H9 (cell line): Measurements from ENCODE around the gene RAB3A. TPM values are rescaled to one million over a fixed set of nuclear protein-coding genes. Genes with fewer than 3 reads are reported as not detected.

ENCODE experiments used
- DNase-seq: peaks from one replicate; pipeline ENCODE4 v3.0.0-alpha.2; 2017
- H2AFZ ChIP-seq: one replicate; pipeline ENCODE4 v1.6.1; 2013; ENCODE audit warnings: mild to moderate bottlenecking, low read length, control low read depth, moderate library complexity
- H2AK5ac ChIP-seq: 2 replicates; pipeline ENCODE4 v1.6.1; 2013; ENCODE audit warnings: low read length, control low read depth, mixed read lengths; ENCODE audit not compliant: insufficient read length
- H2BK120ac ChIP-seq: one replicate; pipeline ENCODE4 v1.6.1; 2013; ENCODE audit warnings: low read depth, mild to moderate bottlenecking, low read length, control low read depth, inconsistent platforms; ENCODE audit not compliant: poor library complexity, severe bottlenecking
- H2BK12ac ChIP-seq: 2 replicates; pipeline ENCODE4 v1.6.1; 2013; ENCODE audit warnings: low read length, control low read depth, mixed read lengths, low read depth; ENCODE audit not compliant: insufficient read length
- H2BK15ac ChIP-seq: 2 replicates; pipeline ENCODE4 v1.6.1; 2013; ENCODE audit warnings: low read depth, low read length, control low read depth
- H2BK20ac ChIP-seq: one replicate; pipeline ENCODE4 v1.6.1; 2013; ENCODE audit warnings: low read depth, mild to moderate bottlenecking, low read length, control low read depth, inconsistent platforms; ENCODE audit not compliant: poor library complexity, severe bottlenecking
- H2BK5ac ChIP-seq: 2 replicates; pipeline ENCODE4 v1.6.1; 2013; ENCODE audit warnings: low read length, control low read depth, mixed read lengths; ENCODE audit not compliant: insufficient read length
- H3K14ac ChIP-seq: 2 replicates; pipeline ENCODE4 v1.6.1; 2013; ENCODE audit warnings: low read length, control low read depth; ENCODE audit not compliant: insufficient read depth
- H3K18ac ChIP-seq: 2 replicates; pipeline ENCODE4 v1.6.1; 2013; ENCODE audit warnings: low read depth, mild to moderate bottlenecking, mixed read lengths, low read length, control low read depth; ENCODE audit not compliant: insufficient read length
- H3K23ac ChIP-seq: 2 replicates; pipeline ENCODE4 v1.6.1; 2013; ENCODE audit warnings: low read length, control low read depth, mixed read lengths, low read depth; ENCODE audit not compliant: insufficient read length
- H3K23me2 ChIP-seq: 2 replicates; pipeline ENCODE4 v1.6.1; 2013; ENCODE audit warnings: low read depth, mild to moderate bottlenecking, mixed read lengths, low read length, control low read depth; ENCODE audit not compliant: insufficient read length, poor library complexity, severe bottlenecking
- H3K27ac ChIP-seq: 2 replicates; pipeline ENCODE4 v1.5.1; 2013; ENCODE audit warnings: low read length, control low read depth, mixed read lengths, low read depth; ENCODE audit not compliant: insufficient read length
- H3K27me3 ChIP-seq: 2 replicates; pipeline ENCODE4 v1.6.1; 2013; ENCODE audit warnings: low read length, control low read depth, inconsistent platforms; ENCODE audit not compliant: insufficient read depth
- H3K4ac ChIP-seq: 2 replicates; pipeline ENCODE4 v1.6.1; 2013; ENCODE audit warnings: low read depth, mild to moderate bottlenecking, control low read depth, inconsistent platforms, low read length, moderate library complexity
- H3K4me1 ChIP-seq: 2 replicates; pipeline ENCODE4 v1.6.1; 2013; ENCODE audit warnings: low read length, control low read depth, inconsistent platforms; ENCODE audit not compliant: insufficient read depth
- H3K4me2 ChIP-seq: 2 replicates; pipeline ENCODE4 v1.6.1; 2013; ENCODE audit warnings: low read length, control low read depth, mixed read lengths; ENCODE audit not compliant: insufficient read length, insufficient read depth
- H3K56ac ChIP-seq: 2 replicates; pipeline ENCODE4 v1.6.1; 2013; ENCODE audit warnings: low read depth, mild to moderate bottlenecking, mixed read lengths, low read length, control low read depth; ENCODE audit not compliant: insufficient read length
- H3K79me1 ChIP-seq: 2 replicates; pipeline ENCODE4 v1.6.1; 2013; ENCODE audit warnings: low read depth, mild to moderate bottlenecking, moderate library complexity, low read length, control low read depth, inconsistent platforms; ENCODE audit not compliant: insufficient read depth, poor library complexity, severe bottlenecking
- H3K79me2 ChIP-seq: 2 replicates; pipeline ENCODE4 v1.6.1; 2013; ENCODE audit warnings: low read length, control low read depth, inconsistent platforms; ENCODE audit not compliant: insufficient read depth
- H3K9ac ChIP-seq: 2 replicates; pipeline ENCODE4 v1.6.1; 2013; ENCODE audit warnings: low read length, control low read depth, mixed read lengths; ENCODE audit not compliant: insufficient read length; ENCODE audit errors: extremely low read depth
- H3K9me3 ChIP-seq: one replicate; pipeline ENCODE4 v1.6.1; 2013; ENCODE audit warnings: low read depth, low read length, inconsistent platforms; ENCODE audit not compliant: control insufficient read depth
- H3T11ph ChIP-seq: one replicate; pipeline ENCODE4 v1.6.1; 2013; ENCODE audit warnings: mild to moderate bottlenecking, low read length, control low read depth, inconsistent platforms
- H4K20me1 ChIP-seq: one replicate; pipeline ENCODE4 v1.6.1; 2013; ENCODE audit not compliant: control insufficient read depth, insufficient read length, insufficient read depth
- H4K5ac ChIP-seq: 2 replicates; pipeline ENCODE4 v1.6.1; 2013; ENCODE audit warnings: low read depth, mild to moderate bottlenecking, mixed read lengths, low read length, control low read depth; ENCODE audit not compliant: insufficient read length
- H4K8ac ChIP-seq: replicated peaks from 2 replicates; pipeline ENCODE4 v1.6.1; 2013; ENCODE audit warnings: low read length, control low read depth, mixed read lengths, low read depth; ENCODE audit not compliant: insufficient read length
- H4K91ac ChIP-seq: 2 replicates; pipeline ENCODE4 v1.6.1; 2013; ENCODE audit warnings: low read depth, mild to moderate bottlenecking, moderate library complexity, mixed read lengths, low read length, control low read depth; ENCODE audit not compliant: insufficient read length
- H3K27ac Mint-ChIP-seq, 3 experiments: 2 replicates in 2 of 3; 3 replicates in 1 of 3; pipeline ENCODE4 v1.8.0; 2020 to 2021; ENCODE audit warnings: mixed read lengths in 3 of 3, mild to moderate bottlenecking in 1 of 3, moderate library complexity in 1 of 3
- H3K27me3 Mint-ChIP-seq: 2 replicates; pipeline ENCODE4 v1.8.0; 2021; ENCODE audit warnings: low read depth, mild to moderate bottlenecking, moderate library complexity, mixed read lengths
- H3K36me3 Mint-ChIP-seq, 3 experiments: 2 replicates in 2 of 3; 3 replicates in 1 of 3; pipeline ENCODE4 v1.8.0; 2020 to 2021; ENCODE audit warnings: low read depth in 3 of 3, mixed read lengths in 3 of 3; ENCODE audit not compliant: insufficient read depth in 1 of 3
- H3K4me1 Mint-ChIP-seq, 2 experiments: 2 replicates each; pipeline ENCODE4 v1.8.0; 2020; ENCODE audit warnings: mixed read lengths in 2 of 2
- H3K4me3 Mint-ChIP-seq, 2 experiments: 2 replicates in 1 of 2; 3 replicates in 1 of 2; pipeline ENCODE4 v1.8.0; 2020 to 2021; ENCODE audit warnings: mild to moderate bottlenecking in 2 of 2, mixed read lengths in 2 of 2, moderate library complexity in 1 of 2
- H3K9me3 Mint-ChIP-seq, 2 experiments: 2 replicates in 1 of 2; 3 replicates in 1 of 2; pipeline ENCODE4 v1.8.0; 2020; ENCODE audit warnings: mild to moderate bottlenecking in 2 of 2, mixed read lengths in 2 of 2, moderate library complexity in 1 of 2
- CTCF ChIP-seq: fragments of 200-600 bp; sonication (generic); conservative IDR thresholded peaks from 3 replicates; pipeline ENCODE4 v1.8.0; 2021; ENCODE audit warnings: antibody characterized with exemption, mild to moderate bottlenecking
- WGBS: extraction: QIAGEN DNeasy Blood & Tissue Kit; methylation state at CpG from one replicate; pipeline ENCODE4 v1.1.7; 2013; ENCODE audit warnings: missing lambda C conversion rate, low lambda C conversion rate, mixed read lengths; ENCODE audit not compliant: insufficient read length; ENCODE audit errors: extremely low coverage; 5-methylcytosine and 5-hydroxymethylcytosine counted together
- total RNA-seq: library from RNA; stranded (reverse); gene quantifications from 2 replicates; pipeline ENCODE4 v1.2.1, GENCODE V29; 2021

Gene RAB3A
- total RNA-seq, 1 experiment from 2014 or later: 6.8 TPM

GRCh38 chr19:18171605-18172327, 32.1 kb downstream of the RAB3A start:
- H3K27me3 Mint-ChIP-seq: peaks cover 17% of the 10 kb centered on the region
- no CpG with 5 or more reads among the region's 8 CpGs for WGBS
- Histone ChIP-seq H2BK20ac (no peak overlapping the region), H3K14ac (no peak overlapping the region), H2BK12ac (no peak overlapping the region), H3K23ac (no peak overlapping the region), H2AK5ac (no peak overlapping the region), H3K23me2 (peaks cover 10% of the 10 kb centered on the region), H2BK5ac (no peak overlapping the region), H3K18ac (no peak overlapping the region), H3K4me1 (no peaks in the 10 kb centered on the region; the same call in 1 of the 2 replicates), H3T11ph (no peak overlapping the region), H3K79me2 (no peaks in the 10 kb centered on the region), H2AFZ (no peak overlapping the region), H4K8ac (no peak overlapping the region), H4K20me1 (no peaks in the 10 kb centered on the region), H3K27ac (no peak overlapping the region), H3K56ac (no peak overlapping the region), H2BK15ac (no peak overlapping the region), H4K91ac (no peak overlapping the region), H3K79me1 (no peaks in the 10 kb centered on the region), H3K27me3 (no peaks in the 10 kb centered on the region), H3K9ac (no peak overlapping the region), H3K4ac (no peak overlapping the region), H4K5ac (no peak overlapping the region), H3K9me3 (no peaks in the 10 kb centered on the region), H3K4me2 (no peak overlapping the region), H2BK120ac (no peak overlapping the region)
- H3K4me3 Mint-ChIP-seq: peak overlapping the region in 1 of 2 experiments; percentile 56; a peak in 2 of 5 replicates
- no peak for DNase-seq
- peaks cover 12 to 45% (median 40%) of the 10 kb centered on the region in 3 experiments for H3K36me3 Mint-ChIP-seq
- TF ChIP-seq CTCF: no peak
- H3K27ac Mint-ChIP-seq: peak overlapping the region in 1 of 3 experiments; percentile 14; a peak in 1 of 7 replicates
- peaks cover 9 to 18% of the 10 kb centered on the region in 2 experiments for H3K4me1 Mint-ChIP-seq
- no peaks in the 10 kb centered on the region for H3K9me3 Mint-ChIP-seq
